ENCODE measurements around the gene MCTP1. TPM values are rescaled to one million over a fixed set of nuclear protein-coding genes. Genes with fewer than 3 reads are reported as not detected.

MCTP1 gene
- total and polyA plus RNA-seq, 10 of the 15 experiments (the other 5 are each of a cell fraction or from before 2014, with no cell fraction given) = 12.6 to 45.9 (median 18.8) TPM

DNA sequence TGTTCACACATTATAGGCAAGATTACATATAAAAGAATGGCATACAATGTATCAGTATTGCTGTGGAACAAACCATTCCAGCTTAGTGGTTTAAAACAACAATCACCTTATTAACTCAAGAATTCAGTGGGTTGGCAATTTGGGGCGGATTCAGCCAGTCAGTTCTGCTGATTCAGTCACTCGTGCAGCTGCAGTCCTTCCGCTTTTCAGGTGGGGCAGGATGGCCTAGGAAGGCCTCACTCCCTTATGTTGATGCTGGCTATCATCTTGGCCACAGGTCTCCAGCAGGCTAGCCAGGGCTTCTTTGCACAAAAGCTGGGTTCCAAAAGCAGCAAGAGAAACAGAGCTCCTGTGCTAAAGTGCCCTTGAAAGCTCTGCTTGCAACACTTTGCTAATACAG is 150.6 kb downstream of the MCTP1 start (continued):
- TF ChIP-seq, protein P1, sequence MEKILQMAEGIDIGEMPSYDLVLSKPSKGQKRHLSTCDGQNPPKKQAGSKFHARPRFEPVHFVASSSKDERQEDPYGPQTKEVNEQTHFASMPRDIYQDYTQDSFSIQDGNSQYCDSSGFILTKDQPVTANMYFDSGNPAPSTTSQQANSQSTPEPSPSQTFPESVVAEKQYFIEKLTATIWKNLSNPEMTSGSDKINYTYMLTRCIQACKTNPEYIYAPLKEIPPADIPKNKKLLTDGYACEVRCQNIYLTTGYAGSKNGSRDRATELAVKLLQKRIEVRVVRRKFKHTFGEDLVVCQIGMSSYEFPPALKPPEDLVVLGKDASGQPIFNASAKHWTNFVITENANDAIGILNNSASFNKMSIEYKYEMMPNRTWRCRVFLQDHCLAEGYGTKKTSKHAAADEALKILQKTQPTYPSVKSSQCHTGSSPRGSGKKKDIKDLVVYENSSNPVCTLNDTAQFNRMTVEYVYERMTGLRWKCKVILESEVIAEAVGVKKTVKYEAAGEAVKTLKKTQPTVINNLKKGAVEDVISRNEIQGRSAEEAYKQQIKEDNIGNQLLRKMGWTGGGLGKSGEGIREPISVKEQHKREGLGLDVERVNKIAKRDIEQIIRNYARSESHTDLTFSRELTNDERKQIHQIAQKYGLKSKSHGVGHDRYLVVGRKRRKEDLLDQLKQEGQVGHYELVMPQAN (conservative IDR thresholded peaks at IDR 0.05) = no peak
- TF ChIP-seq, protein P2, sequence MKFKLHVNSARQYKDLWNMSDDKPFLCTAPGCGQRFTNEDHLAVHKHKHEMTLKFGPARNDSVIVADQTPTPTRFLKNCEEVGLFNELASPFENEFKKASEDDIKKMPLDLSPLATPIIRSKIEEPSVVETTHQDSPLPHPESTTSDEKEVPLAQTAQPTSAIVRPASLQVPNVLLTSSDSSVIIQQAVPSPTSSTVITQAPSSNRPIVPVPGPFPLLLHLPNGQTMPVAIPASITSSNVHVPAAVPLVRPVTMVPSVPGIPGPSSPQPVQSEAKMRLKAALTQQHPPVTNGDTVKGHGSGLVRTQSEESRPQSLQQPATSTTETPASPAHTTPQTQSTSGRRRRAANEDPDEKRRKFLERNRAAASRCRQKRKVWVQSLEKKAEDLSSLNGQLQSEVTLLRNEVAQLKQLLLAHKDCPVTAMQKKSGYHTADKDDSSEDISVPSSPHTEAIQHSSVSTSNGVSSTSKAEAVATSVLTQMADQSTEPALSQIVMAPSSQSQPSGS (IDR thresholded peaks at IDR 0.05; ENCODE audit: low read length) = no peak
- no peak for TF ChIP-seq MYB (IDR thresholded peaks at IDR 0.05; ENCODE audit: borderline replicate concordance, low read depth, low read length)
- no peak for TF ChIP-seq NFYB (IDR thresholded peaks at IDR 0.05; ENCODE audit: insufficient read depth, low read depth, low read length)

DNA sequence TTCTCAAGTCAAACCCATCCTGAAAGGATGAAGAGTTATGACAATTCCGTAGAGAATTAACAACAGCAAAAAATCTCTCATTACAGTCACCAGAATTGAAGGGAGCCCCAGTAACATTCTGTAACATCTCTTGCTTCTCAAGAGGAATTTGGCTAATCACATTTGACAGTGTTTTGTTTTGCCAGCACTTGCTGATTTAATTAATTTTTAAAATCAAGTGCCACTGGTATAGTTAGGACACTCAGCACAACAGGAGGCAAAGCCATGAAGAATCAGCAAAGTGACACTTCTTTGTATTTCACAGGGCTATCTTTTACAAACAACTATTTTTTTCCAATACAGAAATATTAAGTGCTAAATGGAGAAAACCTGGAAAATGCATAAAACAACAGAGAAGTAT is 152.8 kb downstream of the MCTP1 start:
- intact Hi-C loops (cut with micrococcal nuclease; ENCODE audit: unreplicated experiment) (no loop called here), in situ Hi-C loops (cut with MboI) (no loop called here)
- peaks cover 1% of the 10 kb centered on the region; the same call in 1 of the 3 replicates for H3K9me3 ChIP-seq (replicated peaks; ENCODE audit: control insufficient read depth, insufficient read depth, low read length)
- no TSS peak for BruUV-seq (replicated peaks)
- CTCF ChIA-PET = no interaction called here
- no peak overlapping the region for H3K4me2 ChIP-seq (ENCODE audit: control insufficient read depth, insufficient read depth)
- no peak overlapping the region for H2AFZ ChIP-seq (ENCODE audit: control insufficient read depth, low read depth, low read length)
- H3K4me3 ChIP-seq = no peak overlapping the region
- no peak overlapping the region for H3K9ac ChIP-seq (ENCODE audit: control insufficient read depth, insufficient read depth, low read length)
- RAD21 ChIA-PET (ENCODE audit: unreplicated experiment) = no interaction called here
- no peak for FAIRE-seq
- TF ChIP-seq ZNF622 (IDR thresholded peaks at IDR 0.05) (no peak), BRCA1 (IDR thresholded peaks at IDR 0.05; ENCODE audit: low read depth, low read length) (no peak), MTA3 (IDR thresholded peaks at IDR 0.05; ENCODE audit: borderline replicate concordance, low read length) (no peak), RAD21 (IDR thresholded peaks at IDR 0.05; ENCODE audit: insufficient read depth, low read depth, low read length) (no peak), SMAD1 (IDR thresholded peaks at IDR 0.05; ENCODE audit: low read depth, partially characterized antibody) (no peak)
- SMC1A ChIA-PET (ENCODE audit: uncharacterized antibody, unreplicated experiment) = interaction anchor here (0.7 to 0.8 kb wide), 2 partner anchors 27 to 28 kb away, joined by 3 read pairs; no protein-coding TSS in a partner anchor
- H3K27me3 ChIP-seq (replicated peaks in 1 of 2; ENCODE audit: control insufficient read depth in 2 of 2, insufficient read depth in 2 of 2, low read length in 1 of 2) = peaks cover 0 to 5% of the 10 kb centered on the region in 2 experiments; a peak in 1 of 4 replicates
- H4K20me1 ChIP-seq (ENCODE audit: control insufficient read depth, insufficient read depth) = no peaks in the 10 kb centered on the region
- H3K79me2 ChIP-seq (ENCODE audit: control insufficient read depth, insufficient read depth, low read length) = no peaks in the 10 kb centered on the region
- DNase-seq (ENCODE audit: low read depth, low spot score) = no peak
- H3K36me3 ChIP-seq (ENCODE audit: control insufficient read depth in 2 of 2, insufficient read depth in 2 of 2, low read length in 1 of 2) = no peaks in the 10 kb centered on the region
- no peak overlapping the region for H3K27ac ChIP-seq (ENCODE audit: control insufficient read depth, insufficient read depth)
- WGBS (ENCODE audit: insufficient coverage, insufficient replicate concordance, low lambda C conversion rate, missing lambda C conversion rate) = 0% methylated on average over 1 of the region's 1 CpG
- H3K4me1 ChIP-seq (ENCODE audit: control insufficient read depth, insufficient read depth, low read length) = no peaks in the 10 kb centered on the region
- ATAC-seq = no peak
- POLR2A ChIA-PET = no interaction called here

Data from GM12878 (cell line).